Fibroblast of lung (primary cell): ENCODE results near the gene AP4S1. TPM values are rescaled to one million over a fixed set of nuclear protein-coding genes. Genes with fewer than 3 reads are reported as not detected.

Source experiments
- DNase-seq, 2 donors: peaks; one replicate each; pipeline versions ENCODE4 v3.0.0 to v3.0.0-alpha.2; 2010; ENCODE audit warnings: low read depth in 2 of 2
- H2AFZ ChIP-seq: 2 replicates; pipeline ENCODE4 v1.5.1; 2012; ENCODE audit warnings: low read length, control low read depth, inconsistent platforms
- H3K27ac ChIP-seq: 2 replicates; pipeline ENCODE4 v1.5.1; 2011; ENCODE audit warnings: low read length, control low read depth; ENCODE audit not compliant: insufficient read depth
- H3K27me3 ChIP-seq: 2 replicates; pipeline ENCODE4 v1.5.1; 2011; ENCODE audit warnings: mild to moderate bottlenecking, low read length; ENCODE audit not compliant: control insufficient read depth, insufficient read depth
- H3K36me3 ChIP-seq: 2 replicates; pipeline ENCODE4 v1.5.1; 2011; ENCODE audit warnings: low read length; ENCODE audit not compliant: control insufficient read depth, insufficient read depth
- H3K4me1 ChIP-seq: 2 replicates; pipeline ENCODE4 v1.5.1; 2011; ENCODE audit warnings: low read length; ENCODE audit not compliant: control insufficient read depth, insufficient read depth; ENCODE audit errors: extremely low read depth
- H3K4me2 ChIP-seq: 2 replicates; pipeline ENCODE4 v1.5.1; 2011; ENCODE audit warnings: low read length, control low read depth; ENCODE audit not compliant: insufficient read depth; ENCODE audit errors: extremely low read depth
- H3K4me3 ChIP-seq, 4 experiments: fragments of 200-600 bp in 1 of 4; sonication (generic) in 1 of 4; replicated peaks in 1 of 4; 2 replicates each; pipeline ENCODE4 v1.5.1; 2011 to 2016; ENCODE audit warnings: low read length in 4 of 4, low read depth in 3 of 4, mild to moderate bottlenecking in 3 of 4, control low read depth in 2 of 4, inconsistent platforms in 1 of 4, mixed read lengths in 1 of 4; ENCODE audit not compliant: insufficient read depth in 1 of 4; ENCODE audit errors: control extremely low read depth in 1 of 4
- H3K79me2 ChIP-seq: 2 replicates; pipeline ENCODE4 v1.5.1; 2012; ENCODE audit warnings: mild to moderate bottlenecking, low read length, inconsistent platforms; ENCODE audit not compliant: control insufficient read depth, insufficient read depth
- H3K9ac ChIP-seq: 2 replicates; pipeline ENCODE4 v1.5.1; 2011; ENCODE audit warnings: mild to moderate bottlenecking, low read length, control low read depth; ENCODE audit not compliant: insufficient read depth
- H3K9me3 ChIP-seq: 2 replicates; pipeline ENCODE4 v1.5.1; 2012; ENCODE audit warnings: low read depth, low read length; ENCODE audit not compliant: control insufficient read depth, insufficient read depth
- H4K20me1 ChIP-seq: 2 replicates; pipeline ENCODE4 v1.5.1; 2011; ENCODE audit warnings: low read length; ENCODE audit not compliant: control insufficient read depth, insufficient read depth; ENCODE audit errors: extremely low read depth
- EZH2 ChIP-seq: IDR thresholded peaks from 2 replicates; pipeline ENCODE4 v1.5.1; 2012; ENCODE audit warnings: low read length, control low read depth, mild to moderate bottlenecking; ENCODE audit errors: missing control alignments
- polyA plus RNA-seq, 2 donors: library from polyadenylated mRNA; depleted of rRNA in 1 of 2; stranded (reverse) in 1 of 2; unstranded in 1 of 2; fragments of >200 nt; gene quantifications; 2 replicates each; pipeline ENCODE4 v1.2.1, GENCODE V29; 2011 to 2012; ENCODE audit warnings: missing spikeins in 1 of 2
- total RNA-seq: library from RNA; depleted of rRNA; stranded (reverse); fragments of >200 nt; gene quantifications from 2 replicates; pipeline ENCODE4 v1.2.1, GENCODE V29; 2014
- TF ChIP-seq, protein P1 (sequence below), 2 donors: IDR thresholded peaks in 1 of 2; conservative IDR thresholded peaks in 1 of 2; 1 replicate in 1 of 2; 2 replicates in 1 of 2; pipeline ENCODE4 v1.5.1; 2011 to 2012; ENCODE audit warnings: low read length in 2 of 2, control low read depth in 1 of 2, inconsistent platforms in 1 of 2, low read depth in 1 of 2, mild to moderate bottlenecking in 1 of 2

Gene AP4S1
- total and polyA plus RNA-seq, 2 donors (not counting 1 experiment from before 2014, with no cell fraction given) = 5.6 to 7.1 TPM

DNA sequence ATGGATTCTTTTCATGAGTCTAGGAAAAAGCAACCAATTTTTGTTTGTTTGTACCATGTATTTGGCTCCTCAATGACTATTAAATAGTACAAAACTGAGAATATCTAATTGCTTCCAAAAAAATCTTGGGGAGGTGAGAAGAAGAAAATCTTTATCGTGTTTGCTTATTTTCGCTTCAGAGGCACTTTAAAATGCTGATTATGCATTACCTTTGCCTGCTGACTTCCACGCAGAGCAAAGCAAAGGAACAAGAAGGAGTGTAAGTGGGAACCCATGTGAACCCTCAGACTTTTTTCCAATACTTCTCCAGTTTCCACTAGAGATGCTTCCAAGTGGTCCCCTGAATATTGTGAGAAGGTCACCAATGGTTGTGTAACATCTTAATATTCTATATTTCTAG is 43.9 kb downstream of the AP4S1 start:
- no peak overlapping the region for H3K9ac ChIP-seq
- no peak overlapping the region for H3K4me3 ChIP-seq
- H4K20me1 ChIP-seq = no peaks in the 10 kb centered on the region
- TF ChIP-seq, protein P1, sequence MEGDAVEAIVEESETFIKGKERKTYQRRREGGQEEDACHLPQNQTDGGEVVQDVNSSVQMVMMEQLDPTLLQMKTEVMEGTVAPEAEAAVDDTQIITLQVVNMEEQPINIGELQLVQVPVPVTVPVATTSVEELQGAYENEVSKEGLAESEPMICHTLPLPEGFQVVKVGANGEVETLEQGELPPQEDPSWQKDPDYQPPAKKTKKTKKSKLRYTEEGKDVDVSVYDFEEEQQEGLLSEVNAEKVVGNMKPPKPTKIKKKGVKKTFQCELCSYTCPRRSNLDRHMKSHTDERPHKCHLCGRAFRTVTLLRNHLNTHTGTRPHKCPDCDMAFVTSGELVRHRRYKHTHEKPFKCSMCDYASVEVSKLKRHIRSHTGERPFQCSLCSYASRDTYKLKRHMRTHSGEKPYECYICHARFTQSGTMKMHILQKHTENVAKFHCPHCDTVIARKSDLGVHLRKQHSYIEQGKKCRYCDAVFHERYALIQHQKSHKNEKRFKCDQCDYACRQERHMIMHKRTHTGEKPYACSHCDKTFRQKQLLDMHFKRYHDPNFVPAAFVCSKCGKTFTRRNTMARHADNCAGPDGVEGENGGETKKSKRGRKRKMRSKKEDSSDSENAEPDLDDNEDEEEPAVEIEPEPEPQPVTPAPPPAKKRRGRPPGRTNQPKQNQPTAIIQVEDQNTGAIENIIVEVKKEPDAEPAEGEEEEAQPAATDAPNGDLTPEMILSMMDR (conservative IDR thresholded peaks at IDR 0.05 in 1 of 2, IDR thresholded peaks at IDR 0.05 in 1 of 2; ENCODE audit: low read depth in 1 of 2, low read length in 2 of 2) = no peak
- no peak for TF ChIP-seq EZH2
- H3K79me2 ChIP-seq = no peaks in the 10 kb centered on the region
- no peaks in the 10 kb centered on the region for H3K27me3 ChIP-seq
- no peak overlapping the region for H2AFZ ChIP-seq
- H3K9me3 ChIP-seq = no peaks in the 10 kb centered on the region
- no peak overlapping the region for H3K4me2 ChIP-seq
- H3K4me1 ChIP-seq = no peaks in the 10 kb centered on the region
- no peak overlapping the region for H3K27ac ChIP-seq
- no peak for DNase-seq
- H3K36me3 ChIP-seq = no peaks in the 10 kb centered on the region

DNA sequence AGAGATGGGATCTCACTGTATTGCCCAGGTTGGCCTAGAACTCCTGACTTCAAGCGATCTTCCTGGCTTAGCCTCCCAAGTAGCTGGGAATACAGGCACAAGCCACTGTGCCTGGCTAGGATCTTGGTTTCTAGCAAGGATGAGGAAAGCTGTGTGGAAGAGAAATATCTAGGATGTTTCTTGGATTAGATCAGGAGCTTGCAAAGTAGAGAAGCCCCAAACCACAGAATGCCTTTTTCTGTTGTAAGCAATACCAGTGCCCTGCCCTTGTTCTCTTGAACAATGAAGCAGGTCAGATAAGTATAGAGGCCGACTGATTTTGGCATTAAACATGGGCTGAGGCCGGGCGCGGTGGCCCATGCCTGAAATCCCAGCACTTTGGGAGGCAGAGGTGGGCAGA is 45.0 kb downstream of the AP4S1 start:
- peak; percentile 84 to 99 for DNase-seq
- TF ChIP-seq, protein P1 (conservative IDR thresholded peaks at IDR 0.05 in 1 of 2, IDR thresholded peaks at IDR 0.05 in 1 of 2; ENCODE audit: low read depth in 1 of 2, low read length in 2 of 2) = no peak
- TF ChIP-seq EZH2 = no peak

DNA sequence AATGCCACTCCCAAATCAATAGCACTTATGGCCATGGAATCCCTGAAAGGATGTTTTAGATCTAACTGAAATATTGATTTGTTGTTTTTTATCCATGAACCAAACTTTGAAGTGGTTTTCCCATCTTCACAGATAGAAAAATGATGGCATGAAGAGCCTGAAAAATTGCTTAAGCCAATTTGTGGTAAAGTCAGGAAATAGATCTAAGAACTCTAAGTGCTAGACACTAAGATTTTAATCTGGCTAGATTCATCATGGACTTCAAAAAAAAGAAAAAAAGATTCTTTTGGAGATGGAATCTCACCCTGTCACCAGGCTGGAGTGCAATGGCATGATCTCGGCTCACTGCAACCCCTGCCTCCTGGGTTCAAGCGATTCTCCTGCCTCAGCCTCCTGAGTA is 45.7 kb downstream of the AP4S1 start:
- Histone ChIP-seq H3K4me3 (no peak overlapping the region), H4K20me1 (no peaks in the 10 kb centered on the region), H3K36me3 (no peaks in the 10 kb centered on the region), H3K27me3 (no peaks in the 10 kb centered on the region), H3K79me2 (no peaks in the 10 kb centered on the region), H3K9ac (no peak overlapping the region), H3K9me3 (no peaks in the 10 kb centered on the region), H3K4me2 (no peak overlapping the region), H3K27ac (no peak overlapping the region), H3K4me1 (no peaks in the 10 kb centered on the region), H2AFZ (no peak overlapping the region)
- DNase-seq = peak in 1 of 2 donors; percentile 55
- TF ChIP-seq, protein P1 (conservative IDR thresholded peaks at IDR 0.05 in 1 of 2, IDR thresholded peaks at IDR 0.05 in 1 of 2; ENCODE audit: low read depth in 1 of 2, low read length in 2 of 2) = no peak
- no peak for TF ChIP-seq EZH2

More for the DNA sequence above, 45.0 kb downstream of the AP4S1 start:
- H3K4me1 ChIP-seq = no peaks in the 10 kb centered on the region
- no peak overlapping the region for H3K4me3 ChIP-seq
- H3K79me2 ChIP-seq = no peaks in the 10 kb centered on the region
- H2AFZ ChIP-seq = no peak overlapping the region
- H4K20me1 ChIP-seq = no peaks in the 10 kb centered on the region
- H3K4me2 ChIP-seq = no peak overlapping the region
- H3K9me3 ChIP-seq = no peaks in the 10 kb centered on the region
- H3K27ac ChIP-seq = no peak overlapping the region
- H3K36me3 ChIP-seq = no peaks in the 10 kb centered on the region
- no peak overlapping the region for H3K9ac ChIP-seq
- H3K27me3 ChIP-seq = no peaks in the 10 kb centered on the region
